Neuronal stem cell (in vitro differentiated cells): ENCODE data around the gene BPIFA1.

ENCODE experiments used
- DNase-seq: peaks from one replicate; pipeline ENCODE4 v3.0.0-alpha.2; 2013; ENCODE audit warnings: low spot score
- H2AFZ ChIP-seq: one replicate; pipeline ENCODE4 v1.6.1; 2013; ENCODE audit warnings: mild to moderate bottlenecking, low read length, inconsistent platforms
- H2AK5ac ChIP-seq: 2 replicates; pipeline ENCODE4 v1.6.1; 2013; ENCODE audit warnings: low read depth, mild to moderate bottlenecking, inconsistent platforms, low read length, moderate library complexity, mixed read lengths
- H2BK120ac ChIP-seq: 2 replicates; pipeline ENCODE4 v1.6.1; 2013; ENCODE audit warnings: low read depth, mild to moderate bottlenecking, inconsistent platforms, low read length, moderate library complexity, mixed read lengths
- H2BK12ac ChIP-seq: one replicate; pipeline ENCODE4 v1.6.1; 2013; ENCODE audit warnings: low read length, inconsistent platforms
- H2BK15ac ChIP-seq: 2 replicates; pipeline ENCODE4 v1.6.1; 2013; ENCODE audit warnings: mild to moderate bottlenecking, low read length, inconsistent platforms, mixed read lengths
- H2BK5ac ChIP-seq: one replicate; pipeline ENCODE4 v1.6.1; 2013; ENCODE audit warnings: inconsistent platforms, mild to moderate bottlenecking, low read length, moderate library complexity
- H3K14ac ChIP-seq: one replicate; pipeline ENCODE4 v1.6.1; 2013; ENCODE audit warnings: low read length, inconsistent platforms
- H3K18ac ChIP-seq: 2 replicates; pipeline ENCODE4 v1.6.1; 2013; ENCODE audit warnings: low read length, inconsistent platforms
- H3K23ac ChIP-seq: 2 replicates; pipeline ENCODE4 v1.6.1; 2013; ENCODE audit warnings: low read depth, mild to moderate bottlenecking, mixed read lengths, low read length, inconsistent platforms; ENCODE audit not compliant: poor library complexity
- H3K27ac ChIP-seq: replicated peaks from 3 replicates; pipeline ENCODE4 v1.5.1; 2013; ENCODE audit warnings: low read length, inconsistent platforms
- H3K27me3 ChIP-seq, 3 experiments: 2 replicates each; pipeline ENCODE4 v1.6.1; 2013; ENCODE audit warnings: low read length in 3 of 3, mild to moderate bottlenecking in 2 of 3, inconsistent platforms in 1 of 3, low read depth in 1 of 3, mixed read lengths in 1 of 3, moderate library complexity in 1 of 3; ENCODE audit not compliant: control insufficient read depth in 3 of 3, insufficient read depth in 3 of 3
- H3K36me3 ChIP-seq, 2 donors: replicated peaks in 1 of 2; 2 replicates each; pipeline ENCODE4 v1.6.1; 2013; ENCODE audit warnings: low read length in 2 of 2; ENCODE audit not compliant: control insufficient read depth in 2 of 2, insufficient read depth in 2 of 2
- H3K4ac ChIP-seq: 2 replicates; pipeline ENCODE4 v1.6.1; 2013; ENCODE audit warnings: inconsistent platforms, mild to moderate bottlenecking, low read length, moderate library complexity
- H3K4me1 ChIP-seq, 2 donors: 1 replicate in 1 of 2; 2 replicates in 1 of 2; pipeline ENCODE4 v1.6.1; 2013; ENCODE audit warnings: low read length in 2 of 2, low read depth in 1 of 2; ENCODE audit not compliant: control insufficient read depth in 2 of 2, insufficient read depth in 1 of 2
- H3K4me2 ChIP-seq: one replicate; pipeline ENCODE4 v1.6.1; 2013; ENCODE audit warnings: mild to moderate bottlenecking, low read length, inconsistent platforms; ENCODE audit not compliant: insufficient read depth, poor library complexity, severe bottlenecking
- H3K4me3 ChIP-seq, 2 donors: 2 replicates each; pipeline ENCODE4 v1.5.1; 2013; ENCODE audit warnings: low read length in 2 of 2, mild to moderate bottlenecking in 2 of 2, inconsistent platforms in 1 of 2, moderate library complexity in 1 of 2
- H3K79me1 ChIP-seq: one replicate; pipeline ENCODE4 v1.6.1; 2013; ENCODE audit warnings: low read depth, mild to moderate bottlenecking, inconsistent platforms, low read length, moderate library complexity
- H3K9ac ChIP-seq: one replicate; pipeline ENCODE4 v1.6.1; 2013; ENCODE audit warnings: mild to moderate bottlenecking, low read depth, low read length, inconsistent platforms; ENCODE audit not compliant: poor library complexity
- H3K9me3 ChIP-seq, 2 donors: replicated peaks in 1 of 2; 2 replicates each; pipeline versions ENCODE3 to v1.6.1; 2013; ENCODE audit warnings: low read length in 2 of 2, mild to moderate bottlenecking in 2 of 2, inconsistent platforms in 1 of 2, low read depth in 1 of 2, mixed read lengths in 1 of 2, moderate library complexity in 1 of 2; ENCODE audit not compliant: control insufficient read depth in 2 of 2, insufficient read depth in 1 of 2
- H4K8ac ChIP-seq: one replicate; pipeline ENCODE4 v1.6.1; 2013; ENCODE audit warnings: low read depth, mild to moderate bottlenecking, inconsistent platforms, low read length, moderate library complexity
- H4K91ac ChIP-seq: one replicate; pipeline ENCODE4 v1.6.1; 2013; ENCODE audit warnings: low read length, low read depth, mild to moderate bottlenecking, inconsistent platforms; ENCODE audit not compliant: poor library complexity
- WGBS, 2 donors: extraction: QIAGEN DNeasy Blood & Tissue Kit; methylation state at CpG; one replicate each; pipeline ENCODE4 v1.1.7; 2013; ENCODE audit warnings: missing lambda C conversion rate in 2 of 2, mixed read lengths in 1 of 2; ENCODE audit not compliant: insufficient read length in 2 of 2, insufficient replicate concordance in 1 of 2; ENCODE audit errors: extremely low coverage in 2 of 2; 5-methylcytosine and 5-hydroxymethylcytosine counted together

BPIFA1 gene

GRCh38 chr20:33242319-33243100 is 6.7 kb downstream of the BPIFA1 start:
- Histone ChIP-seq H3K4me2 (no peak overlapping the region), H4K91ac (no peak overlapping the region), H2BK15ac (no peak overlapping the region), H2AK5ac (no peak overlapping the region), H3K79me1 (no peaks in the 10 kb centered on the region), H3K18ac (no peak overlapping the region), H2BK120ac (no peak overlapping the region), H3K27ac (no peak overlapping the region), H2BK5ac (no peak overlapping the region), H3K14ac (no peak overlapping the region), H3K4me1 (no peaks in the 10 kb centered on the region), H3K4me3 (no peak overlapping the region), H3K4ac (no peak overlapping the region), H3K27me3 (no peaks in the 10 kb centered on the region), H4K8ac (no peak overlapping the region), H2AFZ (no peak overlapping the region), H3K9me3 (no peaks in the 10 kb centered on the region), H3K36me3 (no peaks in the 10 kb centered on the region), H3K9ac (peak overlapping the region; percentile 32), H3K23ac (no peak overlapping the region), H2BK12ac (no peak overlapping the region)
- DNase-seq: no peak
- WGBS, 2 donors: no CpG with 5 or more reads among the region's 7 CpGs

DNA sequence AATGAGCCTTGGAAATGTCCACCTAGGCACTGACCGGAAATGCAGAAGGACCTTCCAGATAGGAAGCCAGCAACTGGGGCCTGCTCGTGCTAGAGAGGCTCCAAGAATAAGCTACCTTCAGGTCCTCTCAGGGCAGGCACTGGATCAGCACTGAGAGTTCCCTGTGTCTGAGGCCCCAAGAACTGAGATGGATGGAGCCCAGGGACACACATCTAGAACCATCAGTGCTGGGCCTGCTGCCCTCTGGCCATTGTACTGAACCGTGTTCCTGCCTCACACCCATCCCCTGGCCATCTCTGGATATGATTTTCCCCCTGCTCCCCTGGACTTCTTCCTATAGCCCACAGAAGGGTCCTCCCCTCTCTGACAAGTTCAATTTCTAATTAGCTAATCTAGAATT is 10.3 kb downstream of the BPIFA1 start:
- no peak overlapping the region for H3K23ac ChIP-seq
- no peak overlapping the region for H3K4me3 ChIP-seq
- H3K36me3 ChIP-seq: no peaks in the 10 kb centered on the region
- H3K4me2 ChIP-seq: no peak overlapping the region
- no peak overlapping the region for H2AK5ac ChIP-seq
- no peak overlapping the region for H2BK12ac ChIP-seq
- H3K27ac ChIP-seq: no peak overlapping the region
- H3K18ac ChIP-seq: no peak overlapping the region
- no peak for DNase-seq
- no peak overlapping the region for H2BK15ac ChIP-seq
- no peak overlapping the region for H3K14ac ChIP-seq
- H3K9me3 ChIP-seq: no peaks in the 10 kb centered on the region
- no peak overlapping the region for H2BK120ac ChIP-seq
- H3K4ac ChIP-seq: no peak overlapping the region
- WGBS, 2 donors: no CpG with 5 or more reads among the region's 3 CpGs
- H3K27me3 ChIP-seq: no peaks in the 10 kb centered on the region
- no peaks in the 10 kb centered on the region for H3K4me1 ChIP-seq
- no peak overlapping the region for H3K9ac ChIP-seq
- no peak overlapping the region for H2BK5ac ChIP-seq
- H2AFZ ChIP-seq: no peak overlapping the region
- no peak overlapping the region for H4K91ac ChIP-seq
- H3K79me1 ChIP-seq: no peaks in the 10 kb centered on the region
- H4K8ac ChIP-seq: no peak overlapping the region

DNA sequence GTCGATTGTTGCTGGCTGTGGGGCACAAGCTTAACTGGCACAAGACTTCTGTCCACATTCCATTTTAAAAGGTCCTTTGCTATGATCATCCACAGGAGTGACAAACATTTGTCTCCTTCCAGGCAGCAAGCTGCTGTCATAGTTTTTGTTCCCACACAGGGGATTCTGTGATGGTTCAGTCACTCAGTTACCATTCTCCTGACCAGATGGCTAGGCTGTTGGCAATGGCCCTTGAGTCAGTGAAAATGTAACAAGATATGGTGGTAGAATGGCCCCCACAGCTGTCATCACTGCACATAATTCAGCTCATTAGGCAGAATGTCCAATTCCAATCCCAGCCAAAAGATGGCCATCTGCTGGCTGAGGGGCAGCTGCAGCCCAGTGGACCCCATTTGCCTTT is 13.7 kb downstream of the BPIFA1 start:
- H3K9me3 ChIP-seq: no peaks in the 10 kb centered on the region
- no peaks in the 10 kb centered on the region for H3K36me3 ChIP-seq
- no peak overlapping the region for H4K8ac ChIP-seq
- no peak overlapping the region for H4K91ac ChIP-seq
- no peak overlapping the region for H3K14ac ChIP-seq
- no peak overlapping the region for H3K18ac ChIP-seq
- no peak overlapping the region for H3K9ac ChIP-seq
- no peak overlapping the region for H2BK120ac ChIP-seq
- H3K4me2 ChIP-seq: no peak overlapping the region
- H2BK12ac ChIP-seq: no peak overlapping the region
- H3K23ac ChIP-seq: no peak overlapping the region
- WGBS, 2 donors: no CpG with 5 or more reads among the region's 1 CpG
- no peaks in the 10 kb centered on the region for H3K27me3 ChIP-seq
- H3K4ac ChIP-seq: no peak overlapping the region
- H2AK5ac ChIP-seq: no peak overlapping the region
- no peak overlapping the region for H2BK5ac ChIP-seq
- no peak for DNase-seq
- no peak overlapping the region for H2BK15ac ChIP-seq
- no peak overlapping the region for H3K27ac ChIP-seq
- no peaks in the 10 kb centered on the region for H3K79me1 ChIP-seq
- H3K4me1 ChIP-seq: no peaks in the 10 kb centered on the region
- no peak overlapping the region for H3K4me3 ChIP-seq
- H2AFZ ChIP-seq: no peak overlapping the region

DNA sequence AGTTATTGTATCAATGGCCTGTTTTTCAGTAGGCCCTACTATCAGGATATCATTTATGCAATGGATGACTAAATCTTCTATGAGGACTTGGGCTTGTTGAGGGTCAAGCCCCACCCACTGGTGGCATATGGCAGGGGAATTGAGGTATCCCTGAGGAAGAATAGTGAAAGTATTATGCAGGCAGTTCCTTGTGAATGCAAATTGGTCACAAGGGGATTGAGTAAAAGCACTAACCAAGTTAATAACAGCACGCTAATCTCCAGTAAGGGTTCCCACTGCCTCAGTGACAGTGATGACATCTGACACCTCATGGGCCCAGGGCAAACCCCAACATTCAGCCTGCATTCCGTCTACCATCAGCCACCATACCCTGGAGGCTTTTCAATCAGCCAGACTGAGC is 14.9 kb downstream of the BPIFA1 start:
- no peaks in the 10 kb centered on the region for H3K4me1 ChIP-seq
- DNase-seq: no peak
- H3K36me3 ChIP-seq: no peaks in the 10 kb centered on the region
- H3K27ac ChIP-seq: no peak overlapping the region
- H4K91ac ChIP-seq: no peak overlapping the region
- no peak overlapping the region for H3K4ac ChIP-seq
- no peak overlapping the region for H2AK5ac ChIP-seq
- H3K27me3 ChIP-seq: no peaks in the 10 kb centered on the region
- no peak overlapping the region for H3K23ac ChIP-seq
- no peaks in the 10 kb centered on the region for H3K9me3 ChIP-seq
- no peak overlapping the region for H3K14ac ChIP-seq
- H3K79me1 ChIP-seq: no peaks in the 10 kb centered on the region
- no peak overlapping the region for H2BK120ac ChIP-seq
- no peak overlapping the region for H3K18ac ChIP-seq
- no CpG with 5 or more reads among the region's 2 CpGs for WGBS, 2 donors
- H3K4me2 ChIP-seq: no peak overlapping the region
- no peak overlapping the region for H3K9ac ChIP-seq
- no peak overlapping the region for H4K8ac ChIP-seq
- H2BK5ac ChIP-seq: no peak overlapping the region
- no peak overlapping the region for H3K4me3 ChIP-seq
- no peak overlapping the region for H2BK15ac ChIP-seq
- no peak overlapping the region for H2AFZ ChIP-seq
- H2BK12ac ChIP-seq: no peak overlapping the region
